ENCODE results near the gene KRT1.

- TF ChIP-seq EP300 (IDR thresholded peaks at IDR 0.05) (no peak), POLR2A (IDR thresholded peaks at IDR 0.05; ENCODE audit: low read length) (no peak), CBX2 (IDR thresholded peaks at IDR 0.05; ENCODE audit: borderline replicate concordance, low read depth) (no peak), ZSCAN20 (CRISPR knock-in tag; IDR thresholded peaks at IDR 0.05) (no peak), CTCF (IDR thresholded peaks at IDR 0.05) (no peak), USF2 (IDR thresholded peaks at IDR 0.05) (no peak)
Observed at GRCh38 chr12:52645982-52646381, 34.2 kb downstream of the KRT1 start.
